GM12878 (cell line): Measurements from ENCODE around the gene MISP3. TPM values are rescaled to one million over a fixed set of nuclear protein-coding genes. Genes with fewer than 3 reads are reported as not detected.

Source experiments
- polyA plus RNA-seq, 11 experiments: library from polyadenylated mRNA; depleted of rRNA in 4 of 11; unstranded in 6 of 11; stranded (reverse) in 5 of 11; fragments of >200 nt; fragmentation: Nextera tagmentation in 4 of 11; fragmentation: Illumina TruSeq in 1 of 11; extraction: Ambion mirVana in 4 of 11; extraction: Trizol in 1 of 11; gene quantifications; 1 replicate in 1 of 11; 2 replicates in 10 of 11; pipeline versions ENCODE4 v1.2.1 to v1.2.3, GENCODE V29; 2011 to 2016; ENCODE audit warnings: inconsistent platforms in 2 of 11, missing spikeins in 2 of 11, low read depth in 1 of 11
- total RNA-seq, 4 experiments: library from RNA; depleted of rRNA in 3 of 4; stranded (reverse); fragments of >200 nt in 3 of 4; fragmentation: Illumina TruSeq in 1 of 4; extraction: Trizol in 1 of 4; gene quantifications; 2 replicates each; pipeline versions ENCODE4 v1.2.1 to v1.2.3, GENCODE V29; 2013 to 2021

MISP3 gene
- total and polyA plus RNA-seq, 10 of the 15 experiments (the other 5 are each of a cell fraction or from before 2014, with no cell fraction given), result 0.07 to 1.4 (median 0.64) TPM

Other genes with a start within 250 kb of the MISP3 start
Only the 7 nearest of the 14 such genes appear.
- not detected in 2 replicates for gene RLN3, start 44.6 kb upstream of the MISP3 start, total RNA-seq (2014; rRNA removed)
- not detected in 2 replicates for gene RLN3, start 44.6 kb upstream of the MISP3 start, total RNA-seq (2014; rRNA removed; fragmentation: Illumina TruSeq; extraction: Trizol)
- not detected in 2 replicates for gene RLN3, start 44.6 kb upstream of the MISP3 start, total RNA-seq (2021)
- gene RLN3, start 44.6 kb upstream of the MISP3 start, polyA plus RNA-seq (2011; rRNA removed), result not detected in 2 replicates
- gene RLN3, start 44.6 kb upstream of the MISP3 start, polyA plus RNA-seq (2014; fragmentation: Illumina TruSeq; extraction: Trizol), result not detected in 2 replicates
- not detected for gene RLN3, start 44.6 kb upstream of the MISP3 start, polyA plus RNA-seq (2014; fragmentation: Nextera tagmentation; extraction: Ambion mirVana)
- gene RLN3, start 44.6 kb upstream of the MISP3 start, polyA plus RNA-seq (2014; rRNA removed), result 0.16 TPM in 1 of 2 replicates, not detected in the other
- gene RLN3, start 44.6 kb upstream of the MISP3 start, polyA plus RNA-seq (2016; fragmentation: Nextera tagmentation; extraction: Ambion mirVana), result not detected
- gene IL27RA, start 41.0 kb upstream of the MISP3 start, total RNA-seq (2014; rRNA removed), result 44.6 and 48.7 TPM in 2 replicates
- 26.3 and 30.0 TPM in 2 replicates for gene IL27RA, start 41.0 kb upstream of the MISP3 start, total RNA-seq (2014; rRNA removed; fragmentation: Illumina TruSeq; extraction: Trizol)
- 51.4 and 52.3 TPM in 2 replicates for gene IL27RA, start 41.0 kb upstream of the MISP3 start, total RNA-seq (2021)
- 43.0 and 63.5 TPM in 2 replicates for gene IL27RA, start 41.0 kb upstream of the MISP3 start, polyA plus RNA-seq (2011; rRNA removed)
- gene IL27RA, start 41.0 kb upstream of the MISP3 start, polyA plus RNA-seq (2014; fragmentation: Illumina TruSeq; extraction: Trizol), result 19.6 and 36.1 TPM in 2 replicates
- gene IL27RA, start 41.0 kb upstream of the MISP3 start, polyA plus RNA-seq (2014; fragmentation: Nextera tagmentation; extraction: Ambion mirVana), result 10 to 100 TPM in 1 of 2 experiments, 1 to 10 TPM in 1; 8.4 to 13.1 TPM
- gene IL27RA, start 41.0 kb upstream of the MISP3 start, polyA plus RNA-seq (2014; rRNA removed), result 40.8 and 43.0 TPM in 2 replicates
- 10 to 100 TPM; 41.6 to 48.4 TPM for gene IL27RA, start 41.0 kb upstream of the MISP3 start, polyA plus RNA-seq (2016; fragmentation: Nextera tagmentation; extraction: Ambion mirVana)
- not detected in 2 replicates for gene PALM3, start 10.7 kb upstream of the MISP3 start, total RNA-seq (2014; rRNA removed)
- not detected in 2 replicates for gene PALM3, start 10.7 kb upstream of the MISP3 start, total RNA-seq (2014; rRNA removed; fragmentation: Illumina TruSeq; extraction: Trizol)
- not detected in 2 replicates for gene PALM3, start 10.7 kb upstream of the MISP3 start, total RNA-seq (2021)
- not detected in 2 replicates for gene PALM3, start 10.7 kb upstream of the MISP3 start, polyA plus RNA-seq (2011; rRNA removed)
- not detected in 2 replicates for gene PALM3, start 10.7 kb upstream of the MISP3 start, polyA plus RNA-seq (2014; fragmentation: Illumina TruSeq; extraction: Trizol)
- gene PALM3, start 10.7 kb upstream of the MISP3 start, polyA plus RNA-seq (2014; fragmentation: Nextera tagmentation; extraction: Ambion mirVana), result not detected
- gene PALM3, start 10.7 kb upstream of the MISP3 start, polyA plus RNA-seq (2014; rRNA removed), result not detected in 2 replicates
- under 1 TPM in 1 of 2 experiments, not detected in 1; 0.07 TPM for gene PALM3, start 10.7 kb upstream of the MISP3 start, polyA plus RNA-seq (2016; fragmentation: Nextera tagmentation; extraction: Ambion mirVana)
- gene C19orf67, start 13.0 kb downstream of the MISP3 start, total RNA-seq (2014; rRNA removed), result not detected in 2 replicates
- not detected in 2 replicates for gene C19orf67, start 13.0 kb downstream of the MISP3 start, total RNA-seq (2014; rRNA removed; fragmentation: Illumina TruSeq; extraction: Trizol)
- not detected in 2 replicates for gene C19orf67, start 13.0 kb downstream of the MISP3 start, total RNA-seq (2021)
- not detected in 2 replicates for gene C19orf67, start 13.0 kb downstream of the MISP3 start, polyA plus RNA-seq (2011; rRNA removed)
- not detected in 2 replicates for gene C19orf67, start 13.0 kb downstream of the MISP3 start, polyA plus RNA-seq (2014; fragmentation: Illumina TruSeq; extraction: Trizol)
- not detected for gene C19orf67, start 13.0 kb downstream of the MISP3 start, polyA plus RNA-seq (2014; fragmentation: Nextera tagmentation; extraction: Ambion mirVana)
- not detected in 2 replicates for gene C19orf67, start 13.0 kb downstream of the MISP3 start, polyA plus RNA-seq (2014; rRNA removed)
- under 1 TPM in 1 of 2 experiments, not detected in 1; 0.14 TPM for gene C19orf67, start 13.0 kb downstream of the MISP3 start, polyA plus RNA-seq (2016; fragmentation: Nextera tagmentation; extraction: Ambion mirVana)
- 35.0 and 41.4 TPM in 2 replicates for gene SAMD1, start 18.0 kb downstream of the MISP3 start, total RNA-seq (2014; rRNA removed)
- gene SAMD1, start 18.0 kb downstream of the MISP3 start, total RNA-seq (2014; rRNA removed; fragmentation: Illumina TruSeq; extraction: Trizol), result 20.7 and 22.7 TPM in 2 replicates
- gene SAMD1, start 18.0 kb downstream of the MISP3 start, total RNA-seq (2021), result 71.7 and 74.5 TPM in 2 replicates
- 9.6 and 15.9 TPM in 2 replicates for gene SAMD1, start 18.0 kb downstream of the MISP3 start, polyA plus RNA-seq (2011; rRNA removed)
- 16.2 and 27.8 TPM in 2 replicates for gene SAMD1, start 18.0 kb downstream of the MISP3 start, polyA plus RNA-seq (2014; fragmentation: Illumina TruSeq; extraction: Trizol)
- gene SAMD1, start 18.0 kb downstream of the MISP3 start, polyA plus RNA-seq (2014; fragmentation: Nextera tagmentation; extraction: Ambion mirVana), result 1 to 10 TPM; 3.0 to 5.4 TPM
- gene SAMD1, start 18.0 kb downstream of the MISP3 start, polyA plus RNA-seq (2014; rRNA removed), result 39.3 and 50.7 TPM in 2 replicates
- gene SAMD1, start 18.0 kb downstream of the MISP3 start, polyA plus RNA-seq (2016; fragmentation: Nextera tagmentation; extraction: Ambion mirVana), result 1 to 10 TPM; 5.9 to 6.3 TPM
- gene PRKACA, start 45.0 kb downstream of the MISP3 start, total RNA-seq (2014; rRNA removed), result 12.9 and 14.9 TPM in 2 replicates
- gene PRKACA, start 45.0 kb downstream of the MISP3 start, total RNA-seq (2014; rRNA removed; fragmentation: Illumina TruSeq; extraction: Trizol), result 10.4 and 11.2 TPM in 2 replicates
- 67.7 and 68.5 TPM in 2 replicates for gene PRKACA, start 45.0 kb downstream of the MISP3 start, total RNA-seq (2021)
- gene PRKACA, start 45.0 kb downstream of the MISP3 start, polyA plus RNA-seq (2011; rRNA removed), result 10.6 and 11.9 TPM in 2 replicates
- gene PRKACA, start 45.0 kb downstream of the MISP3 start, polyA plus RNA-seq (2014; fragmentation: Illumina TruSeq; extraction: Trizol), result 44.3 and 56.8 TPM in 2 replicates
- gene PRKACA, start 45.0 kb downstream of the MISP3 start, polyA plus RNA-seq (2014; fragmentation: Nextera tagmentation; extraction: Ambion mirVana), result 1 to 10 TPM in 1 of 2 experiments, under 1 TPM in 1; 0.53 to 1.3 TPM
- gene PRKACA, start 45.0 kb downstream of the MISP3 start, polyA plus RNA-seq (2014; rRNA removed), result 40.8 and 46.1 TPM in 2 replicates
- gene PRKACA, start 45.0 kb downstream of the MISP3 start, polyA plus RNA-seq (2016; fragmentation: Nextera tagmentation; extraction: Ambion mirVana), result 1 to 10 TPM; 3.3 to 3.5 TPM
- gene ASF1B, start 63.8 kb downstream of the MISP3 start, total RNA-seq (2014; rRNA removed), result 123 and 132 TPM in 2 replicates
- 50.4 and 53.8 TPM in 2 replicates for gene ASF1B, start 63.8 kb downstream of the MISP3 start, total RNA-seq (2014; rRNA removed; fragmentation: Illumina TruSeq; extraction: Trizol)
- 95.3 and 95.6 TPM in 2 replicates for gene ASF1B, start 63.8 kb downstream of the MISP3 start, total RNA-seq (2021)
- gene ASF1B, start 63.8 kb downstream of the MISP3 start, polyA plus RNA-seq (2011; rRNA removed), result 34.9 and 57.1 TPM in 2 replicates
- gene ASF1B, start 63.8 kb downstream of the MISP3 start, polyA plus RNA-seq (2014; fragmentation: Illumina TruSeq; extraction: Trizol), result 62.9 and 85.2 TPM in 2 replicates
- 10 to 100 TPM; 10.4 to 23.1 TPM for gene ASF1B, start 63.8 kb downstream of the MISP3 start, polyA plus RNA-seq (2014; fragmentation: Nextera tagmentation; extraction: Ambion mirVana)
- 103 and 115 TPM in 2 replicates for gene ASF1B, start 63.8 kb downstream of the MISP3 start, polyA plus RNA-seq (2014; rRNA removed)
- gene ASF1B, start 63.8 kb downstream of the MISP3 start, polyA plus RNA-seq (2016; fragmentation: Nextera tagmentation; extraction: Ambion mirVana), result 100 to 1,000 TPM; 190 to 217 TPM